IPS DF 4.7 (cell line): Measurements from ENCODE around the gene TIMP2.

Source experiments
- DNase-seq: peaks from one replicate; pipeline ENCODE4 v3.0.0-alpha.2; 2013; ENCODE audit warnings: low spot score; ENCODE audit errors: extremely low read depth

TIMP2 gene

DNA sequence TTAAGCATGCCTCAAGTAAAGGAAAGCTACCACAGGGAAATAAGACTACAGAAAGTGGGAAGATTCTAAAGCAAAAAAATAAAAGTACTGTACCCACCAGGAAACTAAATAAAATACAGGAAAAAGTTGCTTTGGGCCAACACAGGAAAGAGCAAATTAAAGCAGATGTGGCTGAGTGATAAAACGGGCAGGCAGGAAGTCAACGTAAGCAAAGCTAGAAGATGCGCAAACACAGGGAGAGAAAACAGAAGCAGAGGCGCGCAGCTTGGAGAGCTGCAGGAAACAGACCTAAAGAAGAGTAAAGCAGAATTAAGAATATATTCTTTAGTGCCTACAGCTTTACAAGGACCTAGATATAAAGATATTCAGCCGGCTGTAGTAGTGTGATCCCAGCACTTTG, 106.3 kb downstream of the TIMP2 start:
- no peak for DNase-seq

DNA sequence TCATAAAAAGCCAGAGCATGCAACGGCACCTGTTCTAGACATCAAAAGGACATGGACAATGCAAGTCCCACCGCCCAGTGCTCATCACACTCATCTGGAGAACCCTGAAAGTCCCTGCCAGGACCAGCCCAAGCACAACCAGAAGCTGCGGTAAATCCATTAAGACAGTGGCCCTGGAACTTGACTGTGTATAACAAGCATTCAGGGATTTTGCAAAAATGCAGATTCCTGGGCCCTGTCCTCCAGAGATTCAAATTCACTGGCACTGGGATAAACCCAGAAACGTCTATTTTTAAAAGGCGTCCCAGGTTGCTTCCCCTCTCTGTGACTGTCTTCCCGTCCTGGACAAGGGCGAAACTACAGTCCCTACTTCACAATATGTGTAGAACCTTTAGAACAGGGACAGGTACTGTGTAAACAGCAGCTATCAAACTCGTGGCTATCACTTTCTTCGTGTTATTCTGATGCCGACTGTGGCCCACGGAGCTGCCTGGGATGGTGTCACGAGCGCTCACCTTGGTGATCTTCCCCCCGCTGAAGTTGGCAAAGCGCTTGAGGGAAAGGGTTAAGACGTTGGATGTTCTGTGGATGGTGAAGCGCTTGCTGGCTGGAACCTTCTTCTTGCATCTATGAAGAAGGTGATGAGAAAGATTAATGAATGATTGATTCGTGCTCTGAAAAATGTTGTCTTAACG, 106.9 kb downstream of the TIMP2 start:
- DNase-seq = no peak

GRCh38 chr17:78817123-78817522, 108.1 kb downstream of the TIMP2 start:
- no peak for DNase-seq

DNA sequence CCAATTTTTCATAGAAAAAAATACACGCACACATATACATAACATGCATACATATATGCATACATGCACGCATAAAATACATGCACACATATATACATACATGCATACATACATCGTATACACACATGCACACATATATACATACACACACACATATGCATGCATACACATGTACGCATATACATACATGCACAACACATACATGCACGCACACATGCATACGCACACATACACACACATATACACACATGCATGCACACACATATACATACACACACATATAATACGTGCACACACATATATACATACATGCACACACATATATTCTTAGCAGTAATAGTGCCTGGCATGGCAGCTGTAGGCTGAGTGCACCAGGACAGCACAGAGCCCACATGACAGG, 109.5 kb downstream of the TIMP2 start:
- DNase-seq = no peak

- no peak for DNase-seq
These were observed 112.3 kb downstream of the TIMP2 start for GRCh38 chr17:78812855-78813254.

GRCh38 chr17:78808163-78808562, 117.0 kb downstream of the TIMP2 start:
- no peak for DNase-seq

GRCh38 chr17:78806451-78806850, 118.7 kb downstream of the TIMP2 start:
- no peak for DNase-seq

DNA sequence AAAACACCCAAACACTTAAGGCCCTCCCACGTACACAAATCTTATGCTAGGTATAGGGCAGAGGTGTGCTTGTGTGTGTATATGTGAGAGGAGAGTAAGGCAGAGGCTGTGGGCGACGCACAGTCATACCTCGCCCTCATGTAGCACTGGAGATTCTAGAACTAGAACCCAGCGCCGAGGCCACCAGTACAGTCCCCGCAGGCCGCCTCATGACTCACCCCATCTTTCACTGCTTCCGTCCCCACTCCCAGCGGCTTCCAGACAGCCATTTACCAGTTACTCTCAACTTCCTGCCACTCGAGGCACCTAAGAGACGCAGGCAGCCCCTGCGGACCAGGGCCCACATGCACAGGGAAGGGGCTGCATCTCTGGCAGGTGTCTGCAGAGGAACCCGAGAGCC, 119.9 kb downstream of the TIMP2 start:
- no peak for DNase-seq

- no peak for DNase-seq
These were observed 120.4 kb downstream of the TIMP2 start for GRCh38 chr17:78804777-78805176.

DNA sequence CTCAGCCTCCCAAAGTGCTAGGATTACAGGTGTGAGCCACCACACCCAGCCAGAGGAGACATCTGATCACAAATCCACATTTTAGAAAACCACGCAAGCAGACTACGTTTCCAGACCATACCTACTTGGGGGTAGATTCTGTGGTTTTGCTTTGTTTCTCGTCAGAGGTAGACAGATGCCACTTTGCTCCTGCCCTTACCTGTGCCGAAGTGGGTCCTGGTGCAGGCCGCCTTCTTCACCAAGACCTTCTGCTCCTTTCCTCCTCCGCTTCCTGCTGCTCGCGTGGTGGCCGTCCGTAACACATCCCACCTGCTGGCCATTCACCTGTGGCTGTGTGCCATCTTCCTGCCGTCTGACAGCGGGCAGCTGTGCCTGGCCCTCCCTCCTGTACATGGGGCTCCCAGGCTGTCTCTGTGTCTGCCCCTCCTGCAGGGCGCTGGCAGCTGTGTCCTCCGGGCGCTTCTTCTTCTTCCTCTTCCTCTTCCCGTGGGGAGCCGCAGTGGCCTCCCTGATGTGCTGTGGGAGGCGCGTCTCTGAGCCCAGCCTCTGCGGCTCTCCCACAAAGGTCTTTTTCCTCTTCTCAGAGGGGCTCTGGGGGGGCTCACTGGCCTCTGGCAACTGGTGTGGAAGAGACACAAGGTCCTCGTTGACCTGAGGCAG, 121.9 kb downstream of the TIMP2 start:
- DNase-seq = no peak
